Kidney (tissue), 14 donors: ENCODE data around the gene RIMS4. TPM values are rescaled to one million over a fixed set of nuclear protein-coding genes. Genes with fewer than 3 reads are reported as not detected.

ENCODE experiments used
- DNase-seq, 5 donors: peaks; one replicate each; pipeline ENCODE4 v3.0.0-alpha.2; 2013 to 2020
- FAIRE-seq: peaks from 2 replicates; lab custom pipeline; 2012; peaks lifted over from hg19 to GRCh38; lab: Jason Lieb, UNC
- H3K27ac ChIP-seq, 2 donors: one replicate each; pipeline ENCODE4 v1.7.0; 2013; ENCODE audit warnings: low read depth in 2 of 2, low read length in 2 of 2, inconsistent platforms in 1 of 2
- H3K27me3 ChIP-seq: one replicate; pipeline ENCODE4 v1.7.1; 2013; ENCODE audit warnings: low read length, inconsistent platforms; ENCODE audit not compliant: control insufficient read depth, insufficient read depth
- H3K36me3 ChIP-seq, 3 donors: one replicate each; pipeline versions ENCODE4 v1.7.0 to v1.7.1; 2013; ENCODE audit warnings: low read length in 3 of 3, control low read depth in 1 of 3, inconsistent platforms in 1 of 3; ENCODE audit not compliant: insufficient read depth in 3 of 3, control insufficient read depth in 2 of 3
- H3K4me1 ChIP-seq, 3 donors: one replicate each; pipeline versions ENCODE4 v1.7.0 to v1.7.1; 2013; ENCODE audit warnings: low read length in 3 of 3, inconsistent platforms in 1 of 3, low read depth in 1 of 3; ENCODE audit not compliant: control insufficient read depth in 2 of 3, insufficient read depth in 2 of 3
- H3K4me3 ChIP-seq, 3 donors: one replicate each; pipeline versions ENCODE4 v1.7.0 to v1.8.1; 2013; ENCODE audit warnings: low read length in 3 of 3, control low read depth in 1 of 3, inconsistent platforms in 1 of 3
- H3K9ac ChIP-seq, 3 donors: one replicate each; pipeline versions ENCODE4 v1.7.0 to v1.7.1; 2013; ENCODE audit warnings: low read length in 3 of 3, control low read depth in 1 of 3, inconsistent platforms in 1 of 3
- H3K9me3 ChIP-seq, 3 donors: one replicate each; pipeline versions ENCODE4 v1.7.0 to v1.7.1; 2013; ENCODE audit warnings: low read length in 3 of 3, control low read depth in 1 of 3, inconsistent platforms in 1 of 3; ENCODE audit not compliant: control insufficient read depth in 2 of 3, insufficient read depth in 1 of 3
- CTCF ChIP-seq: IDR thresholded peaks from 3 replicates; pipeline ENCODE4 v1.5.1; 2012; ENCODE audit warnings: mild to moderate bottlenecking, moderate library complexity, borderline replicate concordance; ENCODE audit not compliant: insufficient read depth; ENCODE audit errors: extremely low read depth
- intact Hi-C: fragments of 100-400 bp; cut with DNase I; formaldehyde crosslinking; loops from one replicate; pipeline ENCODE4 v1.11.1; 2022
- polyA plus RNA-seq: library from polyadenylated mRNA; stranded (reverse); fragments of 350-450 nt; fragmentation: Illumina TruSeq; extraction: RNeasy Lipid Tissue Mini Kit (QIAGEN cat#74804); gene quantifications from one replicate; pipeline ENCODE4 v1.2.3, GENCODE V29; 2014; ENCODE audit warnings: low read depth, low replicate concordance; ENCODE audit not compliant: insufficient read depth
- total RNA-seq: library from RNA; stranded (reverse); fragmentation: NEBNext Ultra II Directional; extraction: Animal tissue kit (Norgen Biotek cat#: 25700); gene quantifications from one replicate; pipeline ENCODE4 v1.2.1, GENCODE V29; 2021
- donor health status: control.
- donor health status: control.
- donor health status: control.
- donor health status: control.
- donor health status: control.
- donor health status: DM: yes; HTN: yes; CAD: no.
- donor health status: Normal renal cell carcinoma (clear cell type).

The RIMS4 gene
- total and polyA plus RNA-seq, 2 donors from 2014 or later = 0.13 TPM; not detected in 1

- no peak for TF ChIP-seq CTCF
- Histone ChIP-seq H3K9ac (no peak overlapping the region), H3K4me3 (no peak overlapping the region), H3K9me3 (no peaks in the 10 kb centered on the region), H3K27ac (no peak overlapping the region), H3K36me3 (no peaks in the 10 kb centered on the region), H3K27me3 (no peaks in the 10 kb centered on the region), H3K4me1 (no peaks in the 10 kb centered on the region)
- DNase-seq = no peak
- intact Hi-C loops = no loop called here
- no peak for FAIRE-seq
Measured at GRCh38 chr20:44837946-44838345, 27.6 kb upstream of the RIMS4 start.

DNA sequence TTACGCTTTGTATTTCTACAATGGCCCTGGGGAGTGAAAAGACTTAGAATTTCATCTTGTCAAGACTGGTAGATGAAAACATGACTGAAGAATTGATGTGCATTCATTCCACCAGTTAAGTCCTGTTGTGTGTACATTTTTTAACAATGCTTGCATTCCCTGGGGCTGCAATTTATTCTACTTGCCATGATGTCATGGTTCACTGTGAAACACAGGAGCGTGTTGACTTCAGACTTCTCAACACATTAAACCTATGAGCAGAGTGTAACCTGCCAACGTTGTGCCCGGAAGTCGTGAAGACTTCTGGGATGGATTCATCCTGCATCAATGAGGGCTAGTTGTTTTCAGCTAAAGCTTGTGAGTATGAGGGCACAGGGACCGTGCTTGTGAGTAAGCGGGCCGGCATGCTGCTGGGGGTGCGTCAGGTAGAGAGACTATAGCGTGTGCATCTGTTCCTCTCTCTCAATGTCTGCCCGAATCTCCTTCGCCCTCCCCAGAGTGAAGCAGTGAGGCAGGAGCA, 26.3 kb upstream of the RIMS4 start:
- Histone ChIP-seq H3K27me3 (no peaks in the 10 kb centered on the region), H3K36me3 (no peaks in the 10 kb centered on the region), H3K4me3 (no peak overlapping the region), H3K9me3 (no peaks in the 10 kb centered on the region), H3K4me1 (no peaks in the 10 kb centered on the region), H3K9ac (no peak overlapping the region), H3K27ac (no peak overlapping the region)
- intact Hi-C loops = no loop called here
- DNase-seq = no peak
- FAIRE-seq = no peak
- no peak for TF ChIP-seq CTCF

DNA sequence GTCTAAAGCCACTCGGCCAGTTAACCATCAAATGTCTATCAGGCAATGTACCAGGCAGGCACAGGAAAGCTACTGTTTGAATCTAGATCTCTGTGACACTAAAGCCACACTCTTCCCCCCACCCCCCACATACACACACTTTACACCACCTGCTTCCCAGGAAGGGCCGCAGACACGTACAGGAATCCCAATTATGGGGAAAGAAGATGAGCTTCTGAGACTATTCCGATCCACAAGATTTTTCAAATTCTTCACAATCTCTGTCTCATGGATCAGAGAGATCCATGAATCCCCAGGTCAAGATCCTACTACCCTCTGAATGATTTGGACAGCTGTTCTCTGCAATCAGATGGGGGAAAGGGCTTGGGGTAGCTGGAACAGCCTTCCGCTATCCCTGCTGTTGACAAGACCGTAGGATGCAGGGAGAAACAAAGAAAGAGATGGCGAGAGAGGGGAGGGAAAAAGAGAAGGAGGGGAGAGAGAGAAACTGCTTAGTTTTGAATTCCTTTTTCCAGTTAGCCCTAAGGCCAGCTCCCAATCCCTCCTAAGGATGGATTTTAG, 25.4 kb upstream of the RIMS4 start:
- Histone ChIP-seq H3K9me3 (no peaks in the 10 kb centered on the region), H3K36me3 (no peaks in the 10 kb centered on the region), H3K4me1 (no peaks in the 10 kb centered on the region), H3K4me3 (no peak overlapping the region), H3K27me3 (no peaks in the 10 kb centered on the region), H3K9ac (no peak overlapping the region), H3K27ac (no peak overlapping the region)
- intact Hi-C loops = no loop called here
- DNase-seq (no peak), FAIRE-seq (no peak)
- no peak for TF ChIP-seq CTCF

- no peaks in the 10 kb centered on the region for H3K36me3 ChIP-seq
- DNase-seq (no peak), FAIRE-seq (no peak)
- no peaks in the 10 kb centered on the region for H3K27me3 ChIP-seq
- H3K9me3 ChIP-seq = no peaks in the 10 kb centered on the region
- TF ChIP-seq CTCF = no peak
- no peak overlapping the region for H3K9ac ChIP-seq
- H3K4me1 ChIP-seq = no peaks in the 10 kb centered on the region
- H3K27ac ChIP-seq = no peak overlapping the region
- intact Hi-C loops = no loop called here
- no peak overlapping the region for H3K4me3 ChIP-seq
Measured at GRCh38 chr20:44835116-44835515, 24.8 kb upstream of the RIMS4 start.
